K562 (cell line): ENCODE results near the gene TLE3. TPM values are rescaled to one million over a fixed set of nuclear protein-coding genes. Genes with fewer than 3 reads are reported as not detected.

Experiments used
- ATAC-seq: fragments of 200-7000 bp; cut with Tn5 transposase; 3 replicates; pipeline ENCODE4 v1.9.1; 2020; ENCODE audit warnings: moderate library complexity
- BruUV-seq: library from RNA; stranded (reverse); fragments of 400-500 nt; replicated peaks from 2 replicates; lab custom pipeline; 2021; lab: Mats Ljungman, UMichigan
- CTCF ChIA-PET: fragments of 300-600 bp; formaldehyde crosslinking; extraction: SDS; loops from one replicate; lab custom pipeline; 2021; ENCODE audit warnings: low intra/inter-chr PET ratio; lab: Yijun Ruan, JAX
- POLR2A ChIA-PET: fragments of 300-600, 350-650 bp; sonication (Branson Sonifier 250); formaldehyde crosslinking; extraction: SDS; loops from one replicate; lab custom pipeline; 2021; ENCODE audit warnings: antibody characterized with exemption, inconsistent platforms; lab: Yijun Ruan, JAX
- DNase-seq, 4 experiments: peaks; one replicate each; pipeline versions ENCODE4 v3.0.0 to v3.0.0-alpha.2; 2011 to 2018; ENCODE audit warnings: low spot score in 3 of 4, mixed read lengths in 3 of 4; ENCODE audit errors: extremely low read depth in 1 of 4
- FAIRE-seq: peaks from 2 replicates; lab custom pipeline; 2011; peaks lifted over from hg19 to GRCh38; lab: Jason Lieb, UNC
- H2AFZ ChIP-seq: 2 replicates; pipeline ENCODE4 v1.6.0; 2011; ENCODE audit warnings: low read depth, low read length, control low read depth, inconsistent platforms
- H3K27ac ChIP-seq: fragments of 200-600 bp; 3 replicates; pipeline ENCODE4 v1.8.0; 2011; ENCODE audit warnings: low read depth, mild to moderate bottlenecking, control low read depth, inconsistent platforms, low read length, moderate library complexity, mixed read lengths; ENCODE audit errors: extremely low read depth
- H3K27me3 ChIP-seq, 2 experiments: fragments of 300-600 bp in 1 of 2; 2 replicates in 1 of 2; 3 replicates in 1 of 2; pipeline versions ENCODE4 v1.6.0 to v1.8.0; 2011; ENCODE audit warnings: inconsistent platforms in 2 of 2, low read length in 2 of 2, mild to moderate bottlenecking in 1 of 2, mixed read lengths in 1 of 2, moderate library complexity in 1 of 2; ENCODE audit not compliant: control insufficient read depth in 2 of 2, insufficient read depth in 2 of 2
- H3K36me3 ChIP-seq: fragments of 300-600 bp; 3 replicates; pipeline ENCODE4 v1.8.0; 2011; ENCODE audit warnings: mild to moderate bottlenecking, low read length, inconsistent platforms; ENCODE audit not compliant: control insufficient read depth, insufficient read depth
- H3K4me1 ChIP-seq, 2 experiments: fragments of 200-600 bp in 1 of 2; replicated peaks in 1 of 2; 2 replicates in 1 of 2; 3 replicates in 1 of 2; pipeline versions ENCODE4 v1.5.1 to v1.8.0; 2011; ENCODE audit warnings: inconsistent platforms in 2 of 2, low read length in 2 of 2, mild to moderate bottlenecking in 1 of 2, mixed read lengths in 1 of 2, moderate library complexity in 1 of 2; ENCODE audit not compliant: control insufficient read depth in 2 of 2, insufficient read depth in 2 of 2
- H3K4me2 ChIP-seq: 2 replicates; pipeline ENCODE4 v1.6.1; 2011; ENCODE audit warnings: low read length, control low read depth, inconsistent platforms, mixed read lengths; ENCODE audit not compliant: insufficient read depth
- H3K4me3 ChIP-seq: fragments of 200-600 bp; sonication (generic), shearing (Covaris generic); 2 replicates; pipeline ENCODE4 v1.5.1; 2016; ENCODE audit warnings: control low read depth, inconsistent platforms
- H3K79me2 ChIP-seq: fragments of 200-600 bp; 3 replicates; pipeline ENCODE4 v1.8.0; 2011; ENCODE audit warnings: low read length, inconsistent platforms; ENCODE audit not compliant: control insufficient read depth, insufficient read depth
- H3K9ac ChIP-seq, 2 experiments: 2 replicates each; pipeline versions ENCODE4 v1.6.0 to v1.6.1; 2011; ENCODE audit warnings: low read depth in 2 of 2, low read length in 2 of 2, control low read depth in 1 of 2, inconsistent platforms in 1 of 2, mild to moderate bottlenecking in 1 of 2, mixed read lengths in 1 of 2; ENCODE audit not compliant: insufficient read depth in 1 of 2
- H3K9me1 ChIP-seq: one replicate; pipeline ENCODE4 v1.6.0; 2011; ENCODE audit warnings: inconsistent platforms, mild to moderate bottlenecking, low read length, moderate library complexity; ENCODE audit not compliant: control insufficient read depth, insufficient read depth
- H3K9me3 ChIP-seq: replicated peaks from 2 replicates; pipeline ENCODE4 v1.5.1; 2011; ENCODE audit warnings: low read depth, low read length, inconsistent platforms; ENCODE audit not compliant: control insufficient read depth, insufficient read depth
- H4K20me1 ChIP-seq: replicated peaks from 2 replicates; pipeline ENCODE4 v1.6.1; 2011; ENCODE audit warnings: low read length, inconsistent platforms, mixed read lengths; ENCODE audit not compliant: control insufficient read depth, insufficient read depth
- GATA2 ChIP-seq: sonication (generic); formaldehyde crosslinking; IDR thresholded peaks from 2 replicates; pipeline ENCODE4 v1.4.0; 2020; ENCODE audit warnings: mild to moderate bottlenecking, missing genetic modification reagents
- POLR3G ChIP-seq: IDR thresholded peaks from 2 replicates; pipeline ENCODE4 v1.6.1; 2011; ENCODE audit not compliant: insufficient read length, insufficient replicate concordance; ENCODE audit errors: extremely low read depth
- RFX1 ChIP-seq: fragments of 450-650 bp; IDR thresholded peaks from 2 replicates; pipeline ENCODE4 v1.6.1; 2016; ENCODE audit warnings: mild to moderate bottlenecking, moderate library complexity
- ZNF197 ChIP-seq: fragments of 200-800 bp; sonication (Bioruptor generic); IDR thresholded peaks from 2 replicates; pipeline ENCODE4 v1.6.1; 2016; ENCODE audit warnings: low read depth, missing genetic modification characterization, missing compliant biosample characterization
- ZNF778 ChIP-seq: fragments of 450-650 bp; formaldehyde crosslinking; IDR thresholded peaks from 2 replicates; pipeline ENCODE4 v1.4.0; 2020; ENCODE audit warnings: mild to moderate bottlenecking, moderate library complexity
- WGBS: fragments of 100-300 bp; shearing (Covaris generic); methylation state at CpG from one replicate; pipeline ENCODE4 v1.1.6; 2016; ENCODE audit warnings: low coverage, mixed read lengths; ENCODE audit not compliant: insufficient coverage; ENCODE audit errors: missing lambda C conversion rate; 5-methylcytosine and 5-hydroxymethylcytosine counted together
- in situ Hi-C: fragments of 300-500 bp; cut with MboI; formaldehyde crosslinking; loops from 4 replicates; pipeline ENCODE4 v1.15.0; 2018; ENCODE audit warnings: inconsistent platforms, mixed read lengths
- intact Hi-C: fragments of 100-400 bp; cut with micrococcal nuclease; formaldehyde crosslinking; loops from 2 replicates; pipeline ENCODE4 v1.14.2; 2022
- polyA plus RNA-seq, 8 experiments: library from polyadenylated mRNA; depleted of rRNA in 4 of 8; stranded (reverse) in 5 of 8; unstranded in 3 of 8; fragments of >200 nt; fragmentation: Nextera tagmentation in 2 of 8; fragmentation: Illumina TruSeq in 1 of 8; extraction: Ambion mirVana in 2 of 8; extraction: Trizol in 1 of 8; gene quantifications; 2 replicates each; pipeline versions ENCODE4 v1.2.1 to v1.2.3, GENCODE V29; 2011 to 2014; ENCODE audit warnings: inconsistent platforms in 1 of 8, missing spikeins in 1 of 8
- total RNA-seq, 7 experiments: library from RNA; depleted of rRNA in 6 of 7; stranded (reverse); fragments of >200 nt in 6 of 7; fragmentation: Illumina TruSeq in 2 of 7; extraction: Trizol in 2 of 7; gene quantifications; 2 replicates each; pipeline versions ENCODE4 v1.2.1 to v1.2.3, GENCODE V29; 2011 to 2021; ENCODE audit warnings: low replicate concordance in 1 of 7
- TF ChIP-seq, protein P1 (sequence below): fragments of 450-650 bp; IDR thresholded peaks from 2 replicates; pipeline ENCODE4 v1.6.1; 2016; ENCODE audit warnings: mild to moderate bottlenecking

The TLE3 gene
- total and polyA plus RNA-seq, 9 of the 15 experiments (the other 6 are each of a cell fraction or from before 2014, with no cell fraction given) = 1.5 to 84.2 (median 14.1) TPM

DNA sequence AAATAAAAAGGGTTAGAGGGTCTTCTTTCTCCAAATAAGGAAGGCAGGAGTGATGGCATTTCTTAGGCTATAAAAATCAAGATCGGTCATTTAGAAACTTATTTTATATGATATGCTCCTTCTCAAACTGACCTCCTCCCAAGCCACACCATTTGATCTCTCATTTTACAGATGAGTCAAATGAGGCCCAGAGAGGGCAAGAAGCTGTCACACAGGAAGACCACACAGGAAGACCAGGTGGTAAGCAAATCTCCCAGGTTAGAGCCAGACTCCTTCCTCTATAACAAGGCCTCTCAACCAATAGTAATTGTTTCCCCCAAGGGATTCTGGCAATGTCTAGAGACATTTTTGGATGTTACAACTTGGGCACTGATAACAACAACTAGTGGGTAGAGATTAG lies 13.8 kb downstream of the TLE3 start (continued):
- TF ChIP-seq, protein P1, sequence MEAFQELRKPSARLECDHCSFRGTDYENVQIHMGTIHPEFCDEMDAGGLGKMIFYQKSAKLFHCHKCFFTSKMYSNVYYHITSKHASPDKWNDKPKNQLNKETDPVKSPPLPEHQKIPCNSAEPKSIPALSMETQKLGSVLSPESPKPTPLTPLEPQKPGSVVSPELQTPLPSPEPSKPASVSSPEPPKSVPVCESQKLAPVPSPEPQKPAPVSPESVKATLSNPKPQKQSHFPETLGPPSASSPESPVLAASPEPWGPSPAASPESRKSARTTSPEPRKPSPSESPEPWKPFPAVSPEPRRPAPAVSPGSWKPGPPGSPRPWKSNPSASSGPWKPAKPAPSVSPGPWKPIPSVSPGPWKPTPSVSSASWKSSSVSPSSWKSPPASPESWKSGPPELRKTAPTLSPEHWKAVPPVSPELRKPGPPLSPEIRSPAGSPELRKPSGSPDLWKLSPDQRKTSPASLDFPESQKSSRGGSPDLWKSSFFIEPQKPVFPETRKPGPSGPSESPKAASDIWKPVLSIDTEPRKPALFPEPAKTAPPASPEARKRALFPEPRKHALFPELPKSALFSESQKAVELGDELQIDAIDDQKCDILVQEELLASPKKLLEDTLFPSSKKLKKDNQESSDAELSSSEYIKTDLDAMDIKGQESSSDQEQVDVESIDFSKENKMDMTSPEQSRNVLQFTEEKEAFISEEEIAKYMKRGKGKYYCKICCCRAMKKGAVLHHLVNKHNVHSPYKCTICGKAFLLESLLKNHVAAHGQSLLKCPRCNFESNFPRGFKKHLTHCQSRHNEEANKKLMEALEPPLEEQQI = no peak
- TF ChIP-seq ZNF778 (CRISPR knock-in tag) = no peak
- TF ChIP-seq GATA2 (CRISPR knock-in tag) = no peak
- TF ChIP-seq ZNF197 = no peak

DNA sequence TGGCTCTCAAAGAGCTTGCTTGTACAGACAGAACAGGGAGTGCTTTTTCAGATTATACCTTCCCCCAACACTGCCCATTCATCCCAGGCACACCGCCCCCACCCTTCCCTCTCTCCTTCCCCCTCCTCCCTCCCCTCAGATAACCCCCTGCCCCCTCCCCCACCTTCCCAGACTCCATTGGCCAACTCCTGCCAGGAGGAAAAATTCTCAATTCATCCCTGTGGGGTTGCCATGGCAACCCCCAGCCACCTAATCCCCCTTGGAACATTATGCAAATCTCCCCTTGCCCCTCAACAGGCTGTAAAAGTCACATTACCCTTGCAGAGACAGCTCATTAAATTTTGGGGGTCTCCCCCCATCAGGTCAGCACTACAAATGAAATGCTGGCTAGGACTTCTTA lies 14.3 kb downstream of the TLE3 start:
- Histone ChIP-seq H3K9me1 (peaks cover 6% of the 10 kb centered on the region), H3K4me3 (no peak overlapping the region), H3K79me2 (peaks cover 71% of the 10 kb centered on the region), H3K9ac (no peak overlapping the region), H3K27ac (no peak overlapping the region), H3K36me3 (peaks cover 97% of the 10 kb centered on the region), H4K20me1 (peaks cover 21% of the 10 kb centered on the region), H3K4me2 (no peak overlapping the region), H3K4me1 (peaks cover 13 to 25% of the 10 kb centered on the region in 2 experiments; a peak in 4 of 5 replicates), H2AFZ (no peak overlapping the region), H3K27me3 (no peaks in the 10 kb centered on the region), H3K9me3 (no peaks in the 10 kb centered on the region)
- in situ Hi-C loops (no loop called here), intact Hi-C loops (no loop called here)
- no CpG with 5 or more reads among the region's 1 CpG for WGBS
- FAIRE-seq (no peak), DNase-seq (peak in 2 of 4 experiments; percentile 49 to 53), ATAC-seq (no peak)
- TF ChIP-seq RFX1 (peak; percentile 77), POLR3G (no peak)
- ChIA-PET CTCF (no interaction called here), POLR2A (interaction anchor here (0.7 to 0.9 kb wide), 2 partner anchors 11 to 129 kb away, joined by 3 read pairs; no protein-coding TSS in a partner anchor)
- BruUV-seq = no TSS peak
